NCI-H2171 (cell line): Measurements from ENCODE around the gene REPIN1.

Experiments
- DNase-seq: peaks from one replicate; lab custom pipeline; 2025; lab: John Stamatoyannopoulos, UW

REPIN1 gene

DNA sequence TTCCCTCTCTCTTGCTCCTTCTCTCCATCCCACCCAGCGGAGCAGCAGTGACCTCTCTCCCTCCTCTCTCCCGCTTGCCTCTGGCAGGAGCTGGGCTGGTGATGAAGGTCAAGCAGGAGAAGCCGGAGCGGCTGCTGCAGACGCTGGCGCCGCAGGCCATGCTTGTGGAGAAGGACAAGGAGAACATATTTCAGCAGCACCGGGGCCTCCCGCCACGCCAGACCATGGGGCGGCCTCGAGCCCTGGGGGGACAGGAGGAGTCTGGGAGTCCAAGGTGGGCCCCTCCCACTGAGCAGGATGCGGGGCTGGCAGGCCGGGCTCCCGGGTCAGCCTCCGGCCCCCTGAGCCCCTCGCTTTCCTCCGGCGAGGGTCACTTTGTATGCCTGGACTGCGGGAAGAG, 27.8 kb downstream of the REPIN1 start:
- DNase-seq, result no peak

DNA sequence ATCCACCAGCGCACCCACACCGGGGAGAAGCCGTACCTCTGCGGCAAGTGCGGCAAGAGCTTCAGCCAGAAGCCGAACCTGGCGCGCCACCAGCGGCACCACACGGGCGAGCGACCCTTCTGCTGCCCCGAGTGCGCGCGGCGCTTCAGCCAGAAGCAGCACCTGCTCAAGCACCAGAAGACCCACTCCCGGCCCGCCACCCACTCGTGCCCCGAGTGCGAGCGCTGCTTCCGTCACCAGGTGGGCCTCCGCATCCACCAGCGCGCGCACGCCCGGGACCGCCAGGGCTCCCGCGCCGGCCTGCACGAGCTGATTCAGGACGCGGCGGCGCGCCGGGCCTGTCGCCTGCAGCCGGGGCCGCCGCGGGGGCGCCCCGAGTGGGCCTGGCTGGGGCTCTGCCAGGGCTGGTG, 28.2 kb downstream of the REPIN1 start:
- no peak for DNase-seq

DNA sequence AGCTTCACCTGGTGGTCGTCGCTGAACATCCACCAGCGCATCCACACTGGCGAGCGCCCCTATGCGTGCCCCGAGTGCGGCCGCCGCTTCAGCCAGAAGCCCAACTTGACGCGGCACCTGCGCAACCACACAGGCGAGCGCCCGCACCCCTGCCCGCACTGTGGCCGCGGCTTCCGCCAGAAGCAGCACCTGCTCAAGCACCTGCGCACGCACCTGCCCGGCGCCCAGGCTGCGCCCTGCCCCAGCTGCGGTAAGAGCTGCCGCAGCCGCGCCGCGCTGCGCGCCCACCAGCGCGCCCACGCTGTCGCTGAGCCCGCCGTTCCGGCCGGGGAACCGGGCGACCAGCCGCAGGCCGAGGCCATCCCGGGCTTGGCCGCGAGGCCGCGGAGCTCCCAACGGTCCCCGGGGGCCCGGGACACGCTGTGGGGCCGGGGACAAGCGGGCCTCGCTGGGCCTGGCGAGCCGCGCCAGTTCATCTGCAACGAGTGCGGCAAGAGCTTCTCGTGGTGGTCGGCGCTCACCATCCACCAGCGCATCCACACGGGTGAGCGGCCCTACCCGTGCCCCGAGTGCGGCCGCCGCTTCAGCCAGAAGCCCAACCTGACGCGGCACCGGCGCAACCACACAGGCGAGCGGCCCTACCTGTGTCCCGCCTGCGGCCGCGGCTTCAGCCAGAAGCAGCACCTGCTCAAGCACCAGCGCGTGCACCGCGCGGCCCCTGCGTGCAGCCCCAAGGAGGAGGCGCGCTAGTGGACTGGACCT, 28.9 kb downstream of the REPIN1 start:
- no peak for DNase-seq

DNA sequence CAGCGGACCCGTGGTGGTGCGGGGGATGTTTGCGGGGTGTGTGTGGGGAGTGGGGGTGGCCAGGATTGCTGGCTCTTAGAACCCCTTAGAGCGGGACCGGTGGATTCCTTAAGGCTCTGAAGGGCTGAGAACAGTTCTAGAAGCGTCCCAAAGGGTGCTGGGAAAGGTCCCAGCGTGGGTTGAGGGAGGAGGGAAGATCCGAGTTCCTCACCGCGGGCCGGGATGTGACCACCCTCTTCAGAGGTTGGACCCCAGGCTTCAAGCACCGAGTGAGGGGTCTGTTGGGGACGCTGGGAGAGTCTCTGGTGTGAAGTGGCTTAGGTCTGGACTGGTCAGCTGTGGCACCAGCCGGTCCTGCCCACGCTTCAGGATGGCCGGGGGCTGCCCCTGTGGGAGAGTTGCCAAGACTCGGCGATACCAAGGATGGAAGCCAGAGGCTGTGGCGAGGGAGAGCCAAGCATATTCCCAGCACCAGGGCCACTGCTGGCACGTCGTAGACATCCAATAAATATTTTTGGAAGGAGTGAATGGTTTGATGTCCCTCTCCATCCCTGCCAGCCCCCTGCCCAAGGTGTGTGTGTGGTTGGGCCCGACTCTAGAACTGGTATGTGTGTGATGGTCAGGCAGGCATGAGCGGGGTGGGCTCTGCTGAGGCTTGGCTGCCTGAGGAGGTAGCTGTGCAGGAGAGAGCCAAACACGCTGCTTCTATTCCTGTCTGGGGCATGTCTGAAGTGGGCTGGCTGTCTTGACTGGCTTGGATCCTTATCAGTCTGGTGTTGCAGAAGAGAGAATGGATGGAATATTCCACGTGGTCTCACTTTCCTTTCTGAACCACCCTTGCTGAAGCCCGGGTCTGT, 29.7 kb downstream of the REPIN1 start:
- DNase-seq, result no peak

DNA sequence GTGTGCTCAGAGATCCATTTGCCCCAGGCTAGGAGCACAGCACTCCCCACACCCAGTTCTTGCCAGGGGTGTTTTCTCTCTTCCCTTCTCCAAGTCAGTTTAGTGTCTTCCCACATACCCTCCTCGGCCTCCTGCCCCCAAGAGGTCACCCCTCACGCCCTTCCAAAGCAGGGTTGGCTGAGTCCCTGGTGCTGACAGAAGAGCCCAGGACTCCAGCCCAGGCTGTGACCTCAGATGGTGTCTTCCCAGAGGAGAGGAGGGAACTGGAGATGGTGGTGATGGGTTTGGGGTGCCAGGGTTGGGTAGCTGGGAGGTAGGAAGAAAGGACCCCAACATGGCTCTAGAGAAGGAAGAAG, 30.3 kb downstream of the REPIN1 start:
- DNase-seq, result no peak

DNA sequence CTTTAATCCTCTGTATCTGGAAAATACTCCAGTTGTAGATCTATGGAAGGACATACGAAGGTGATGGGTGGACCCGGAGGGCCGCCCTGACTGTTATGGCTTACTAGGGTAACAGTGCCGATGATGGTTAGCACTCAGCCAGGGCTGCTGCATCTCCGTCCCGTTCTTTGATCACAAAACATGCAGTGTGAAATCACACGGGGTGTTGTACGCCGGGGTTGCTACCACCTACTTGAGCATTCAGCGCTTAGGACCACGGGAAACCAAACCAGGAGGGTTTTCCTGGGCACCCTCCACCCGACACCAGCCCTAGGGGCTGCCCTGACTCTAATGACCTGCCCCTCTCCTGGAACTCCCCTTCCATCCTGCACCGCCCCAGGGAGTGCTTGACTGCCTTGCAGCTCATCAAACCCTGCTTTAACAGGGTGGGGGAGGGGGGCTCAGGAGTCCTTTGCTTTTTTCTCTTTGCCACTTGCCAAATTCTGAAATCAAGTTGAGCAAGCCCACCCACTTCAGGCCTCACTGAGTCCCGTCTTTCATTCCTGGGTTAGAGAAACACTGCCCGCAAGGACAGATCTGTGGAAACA, 30.9 kb downstream of the REPIN1 start:
- DNase-seq, result no peak

DNA sequence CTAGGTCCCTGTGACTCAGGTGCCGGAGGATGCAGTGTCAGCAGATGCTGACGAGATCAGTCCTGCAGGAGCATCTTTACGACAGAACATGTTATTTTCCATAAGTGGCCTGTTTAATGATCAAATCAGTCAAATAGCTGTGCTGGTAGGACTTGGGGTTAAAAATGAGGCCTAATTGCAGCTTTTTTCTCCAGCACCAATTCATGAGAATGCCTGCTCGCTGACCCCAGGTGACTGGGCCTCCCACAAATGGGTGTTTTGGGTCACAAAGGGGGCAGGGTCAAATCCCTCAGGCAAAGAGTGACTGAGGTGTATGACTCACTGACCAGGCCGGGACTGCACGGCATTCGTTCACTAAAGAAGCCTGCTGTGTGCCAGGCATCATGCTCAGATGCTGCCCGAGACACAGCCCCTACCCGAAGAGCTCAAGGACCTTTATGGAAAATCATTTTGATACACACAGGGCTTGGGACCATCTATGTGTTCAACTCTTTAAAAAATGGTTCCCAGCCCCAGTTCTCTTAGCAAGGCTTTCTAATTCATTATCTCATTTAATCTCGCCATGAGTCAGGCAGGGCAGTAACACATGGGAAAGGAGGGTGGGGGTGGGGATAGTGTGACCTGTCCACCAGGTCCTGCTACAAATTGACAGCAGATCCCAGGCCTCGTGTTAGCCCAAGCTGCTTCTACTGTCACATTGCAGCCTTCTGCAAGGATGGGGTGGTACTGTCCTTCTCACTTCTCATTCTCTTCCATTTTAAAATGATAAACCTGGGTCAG, 31.6 kb downstream of the REPIN1 start:
- DNase-seq, result no peak

DNA sequence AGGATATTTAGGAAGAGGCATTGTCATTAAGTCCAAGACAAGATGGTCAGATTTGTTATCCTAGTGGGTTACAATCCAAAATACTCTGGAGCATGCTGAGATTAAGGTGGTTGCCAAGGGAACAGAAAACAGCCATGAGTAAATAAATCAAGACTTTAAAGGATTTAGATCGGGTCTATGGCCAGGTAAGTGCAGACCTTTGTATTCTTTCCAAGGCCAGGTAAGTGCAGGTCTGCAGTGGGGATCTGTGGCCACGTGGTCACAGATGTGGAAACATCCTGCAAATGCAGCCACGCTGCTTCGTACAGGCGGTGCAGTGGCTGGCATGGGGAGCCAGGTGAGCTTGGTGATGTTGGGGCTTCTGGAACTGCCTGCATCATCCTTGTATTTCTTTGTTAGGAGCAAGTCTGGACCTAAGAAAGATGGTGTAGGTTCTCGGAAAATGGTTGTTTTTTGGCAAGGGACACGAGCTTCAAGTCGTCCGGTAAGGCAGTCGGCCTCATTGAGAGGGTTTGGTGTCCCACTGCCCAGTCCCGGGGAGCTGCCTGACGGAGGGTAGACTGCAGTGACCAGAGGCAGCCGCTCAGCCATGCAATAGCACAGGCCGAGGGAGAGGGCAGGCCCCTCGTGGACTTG, 32.3 kb downstream of the REPIN1 start:
- DNase-seq, result no peak

DNA sequence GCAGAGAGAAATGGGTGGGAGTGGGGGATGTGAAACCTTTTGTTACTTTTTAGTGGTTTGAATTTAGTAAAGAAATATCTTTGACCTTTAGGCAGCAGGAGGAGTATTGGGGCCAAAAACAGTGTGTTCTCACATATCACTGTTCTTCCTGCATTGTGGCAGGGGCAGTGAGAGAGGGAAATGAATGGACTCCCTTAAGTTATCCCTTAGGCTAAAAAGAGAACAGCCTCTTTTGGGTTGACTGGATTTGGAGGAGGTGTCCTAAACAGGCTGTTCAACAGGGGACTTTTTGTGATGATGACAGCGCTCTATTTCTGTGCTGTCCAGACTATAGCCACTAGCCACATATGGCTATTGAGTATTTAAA, 32.8 kb downstream of the REPIN1 start:
- no peak for DNase-seq

DNA sequence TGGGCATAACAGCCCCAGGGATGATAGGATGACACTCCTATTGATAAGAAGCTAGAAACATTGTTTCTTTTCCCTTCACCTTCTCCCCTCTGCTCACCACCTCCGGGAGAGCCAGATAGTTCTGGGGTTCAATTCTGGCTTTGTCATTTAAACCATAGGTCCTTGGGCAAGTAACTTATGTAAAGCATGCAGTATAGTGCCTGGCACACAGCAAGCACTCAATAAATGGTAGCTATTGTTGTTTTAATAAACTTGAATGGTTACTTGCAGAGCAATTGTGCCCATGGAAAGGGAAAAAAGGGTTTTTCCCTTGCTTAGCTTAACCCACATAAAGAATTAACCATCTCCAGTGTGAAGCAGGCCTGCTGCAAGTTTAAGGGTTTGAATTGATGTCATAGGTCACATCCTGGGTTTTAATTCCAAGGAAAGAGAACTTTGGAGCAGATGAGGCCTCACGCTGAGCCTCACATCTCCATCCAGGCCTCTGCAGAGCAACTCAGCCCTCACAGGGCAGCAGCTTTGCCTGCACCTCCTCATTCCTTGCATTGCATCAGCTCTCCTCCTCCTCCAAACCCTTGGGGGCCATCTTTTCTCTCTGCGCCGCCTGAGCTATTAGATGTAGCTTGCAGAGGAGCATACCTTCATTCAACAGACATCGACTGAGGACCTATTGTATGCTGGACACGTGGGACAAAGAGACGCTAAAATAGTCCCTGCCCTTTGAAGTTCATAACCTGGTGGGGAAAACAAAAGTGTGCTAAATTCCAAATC, 33.4 kb downstream of the REPIN1 start:
- no peak for DNase-seq

DNA sequence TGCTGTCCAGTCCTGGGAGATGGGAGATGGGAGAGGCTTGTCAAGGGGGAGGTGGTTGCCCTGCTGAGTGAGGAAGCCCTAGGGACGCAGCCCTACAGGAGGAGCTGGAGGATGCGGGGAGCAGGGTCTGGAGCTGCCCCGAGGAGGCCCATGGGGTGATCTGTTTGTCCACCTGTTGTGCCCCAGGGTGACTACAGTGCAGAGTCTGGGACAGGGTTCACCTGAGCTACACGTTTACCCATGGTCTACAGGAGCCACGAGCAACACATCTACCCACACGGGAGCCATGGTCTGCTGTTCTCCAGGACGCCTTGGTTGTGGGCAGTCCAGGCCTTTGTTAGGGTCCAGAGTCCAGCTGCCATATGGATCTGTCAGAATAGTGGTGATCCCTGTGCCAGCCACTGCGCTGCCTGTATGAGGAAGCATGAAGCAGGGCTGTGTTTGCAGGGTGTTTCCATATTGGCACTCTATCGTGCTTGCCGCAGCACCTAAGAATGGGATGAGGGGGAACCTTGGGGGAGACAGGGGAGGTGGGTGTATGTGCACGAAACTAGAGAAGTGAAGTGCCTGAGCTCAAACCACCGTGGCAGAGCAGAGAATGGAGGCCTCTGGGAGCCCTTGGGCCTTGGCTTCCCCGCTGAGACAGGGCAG, 34.2 kb downstream of the REPIN1 start:
- no peak for DNase-seq

DNA sequence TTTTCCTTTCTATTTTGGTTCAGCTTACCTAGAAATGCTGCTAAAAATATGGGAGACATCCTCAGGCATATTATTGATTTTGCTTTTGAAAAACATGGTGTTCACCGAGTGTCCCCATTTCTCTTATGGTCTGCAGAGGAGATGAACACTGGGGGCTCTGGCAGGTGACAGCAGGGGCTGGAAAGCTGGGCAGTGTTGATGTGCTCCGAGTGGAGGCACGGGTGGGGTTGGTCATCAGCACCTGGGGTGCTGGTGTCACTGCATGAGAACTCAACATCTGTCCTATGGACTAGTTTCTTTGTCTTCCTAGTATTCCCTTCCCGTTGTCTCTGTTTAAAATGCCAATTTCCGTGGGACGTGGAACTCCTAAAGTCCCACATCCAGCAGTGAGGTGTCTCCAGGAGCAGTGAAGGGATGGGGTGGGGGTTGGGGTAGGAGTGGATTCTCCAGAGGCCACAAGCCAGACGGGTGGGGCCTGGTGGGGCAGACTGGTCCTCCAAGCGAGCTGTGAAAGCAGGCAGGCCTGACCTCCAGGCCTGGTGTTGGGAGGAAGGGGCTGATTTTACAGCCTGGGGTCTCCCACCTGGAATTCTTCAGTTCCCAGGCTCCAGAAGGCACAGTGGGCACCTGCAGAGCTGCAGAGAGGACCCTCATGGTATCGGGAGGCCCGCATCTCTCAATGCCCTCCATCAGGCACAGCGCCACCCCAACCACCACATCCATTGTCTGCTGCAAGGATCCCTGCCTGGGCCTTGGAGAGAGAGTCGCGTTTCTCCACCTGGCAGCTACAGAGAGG, 35.0 kb downstream of the REPIN1 start:
- DNase-seq, result no peak

DNA sequence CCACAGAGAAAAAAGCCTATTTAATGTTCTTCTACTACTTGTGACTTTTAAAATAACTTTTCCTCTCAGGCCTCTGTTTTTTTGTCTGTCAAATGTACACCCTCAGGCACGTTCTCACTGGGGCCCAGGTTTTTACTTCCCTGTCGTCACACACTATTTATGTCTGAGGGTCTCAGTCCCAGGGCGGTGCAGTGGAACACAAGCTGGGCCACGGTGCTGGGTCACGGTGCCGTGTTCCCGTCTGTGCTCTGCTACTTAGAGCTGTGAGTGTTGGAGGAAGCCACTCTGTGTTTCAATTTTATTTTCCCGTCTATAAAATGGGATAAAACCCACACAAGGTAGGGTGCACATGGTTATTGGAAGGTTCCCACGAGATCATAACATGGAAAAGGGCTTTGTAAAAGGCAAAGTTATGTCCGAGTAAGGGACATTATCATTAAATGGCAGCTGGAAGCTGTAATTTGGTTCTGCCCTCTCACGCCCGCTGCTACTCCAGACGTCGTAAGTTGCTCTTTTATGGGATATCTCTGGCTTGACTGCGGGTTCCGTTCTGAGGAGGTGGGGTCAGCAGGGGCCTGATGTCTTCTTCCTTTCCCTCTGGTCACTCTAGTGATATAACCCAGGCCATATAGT, 35.7 kb downstream of the REPIN1 start:
- DNase-seq, result no peak

DNA sequence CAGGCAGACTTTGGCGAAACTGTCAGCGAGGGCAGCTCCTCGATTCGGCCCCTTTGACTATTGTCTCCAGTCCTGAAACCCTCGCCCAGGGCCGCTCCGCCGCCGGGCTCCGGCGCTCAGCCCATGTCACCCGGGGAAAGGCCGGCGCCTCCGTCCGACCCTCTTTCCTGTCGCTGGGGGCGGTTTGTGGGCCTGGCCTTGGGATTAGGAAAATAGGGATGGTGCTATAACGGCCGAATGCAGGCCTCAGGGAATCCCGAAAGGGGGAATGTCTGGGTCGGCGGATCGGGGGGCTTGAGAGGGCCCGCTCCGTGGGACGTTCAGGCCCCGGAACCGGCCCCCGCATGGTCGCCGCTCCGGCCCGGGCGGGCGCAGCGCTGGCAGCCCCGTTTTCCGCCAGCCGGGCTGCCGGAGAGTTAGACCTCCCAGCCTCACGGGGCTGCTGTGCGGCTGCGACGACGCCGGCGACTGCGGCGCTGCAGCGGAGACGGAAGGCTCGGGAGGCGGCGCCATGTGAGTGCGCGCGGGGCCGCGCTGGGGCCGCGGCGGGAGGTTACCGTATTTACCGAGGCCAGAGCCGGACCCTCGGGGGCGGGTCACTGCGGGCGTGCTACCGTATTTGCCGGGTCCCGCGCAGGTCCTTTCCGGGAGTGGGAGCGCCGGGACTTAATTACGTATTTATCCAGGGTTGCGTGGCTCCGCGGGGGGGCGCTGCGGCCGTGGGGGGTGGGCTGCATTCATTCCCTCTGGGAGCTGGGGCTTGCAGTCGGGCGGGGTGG, 36.4 kb downstream of the REPIN1 start:
- peak; percentile 66 for DNase-seq

DNA sequence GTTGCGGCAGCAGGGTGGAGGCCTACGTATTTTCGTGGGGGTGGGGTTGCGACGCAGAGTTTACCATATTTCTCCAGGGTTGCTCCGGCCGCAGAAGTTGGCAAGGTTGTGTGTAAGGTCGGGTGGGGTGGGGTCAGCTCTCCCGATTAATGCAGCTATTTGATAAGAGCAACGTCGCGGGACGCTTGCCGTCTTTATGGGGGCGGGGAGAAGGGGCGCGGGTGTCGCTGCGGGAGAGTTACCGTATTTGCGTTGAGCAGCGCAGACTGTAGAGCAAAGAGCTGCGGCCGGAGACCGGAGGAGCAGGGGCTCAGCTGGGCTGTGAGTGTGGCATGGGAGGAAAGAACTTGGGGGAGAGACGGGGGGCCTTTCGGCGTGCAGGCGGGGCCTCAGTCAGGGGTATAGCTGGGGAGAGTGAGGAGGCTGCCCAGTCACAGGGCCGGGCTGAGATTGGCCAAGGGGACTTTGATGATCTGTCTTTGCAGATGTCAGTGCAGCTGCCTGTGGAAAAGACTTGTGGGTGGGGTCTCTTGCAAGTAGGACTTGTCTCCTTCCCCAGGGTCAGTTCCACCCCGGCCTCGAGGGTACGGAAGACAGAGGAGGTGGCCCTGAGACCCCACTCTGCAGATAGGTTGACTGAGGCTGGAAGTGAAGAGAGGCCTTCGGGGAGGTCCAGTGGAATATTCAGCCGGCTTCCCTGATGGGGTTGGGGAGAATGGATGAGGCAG, 37.1 kb downstream of the REPIN1 start:
- DNase-seq, result no peak

DNA sequence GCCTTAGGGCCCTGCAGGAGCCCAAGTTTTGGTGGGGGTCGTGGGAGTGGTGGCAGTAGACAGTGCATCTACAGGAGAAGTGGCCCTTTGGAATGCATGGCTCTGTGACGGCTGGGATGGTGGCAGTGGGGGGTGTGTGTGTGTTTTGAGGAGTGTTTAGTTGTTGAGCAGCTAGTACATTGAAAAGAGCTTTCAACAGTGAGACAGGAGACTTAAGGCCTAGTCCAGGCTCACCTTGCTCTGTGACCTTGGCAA, 37.6 kb downstream of the REPIN1 start:
- DNase-seq, result no peak

DNA sequence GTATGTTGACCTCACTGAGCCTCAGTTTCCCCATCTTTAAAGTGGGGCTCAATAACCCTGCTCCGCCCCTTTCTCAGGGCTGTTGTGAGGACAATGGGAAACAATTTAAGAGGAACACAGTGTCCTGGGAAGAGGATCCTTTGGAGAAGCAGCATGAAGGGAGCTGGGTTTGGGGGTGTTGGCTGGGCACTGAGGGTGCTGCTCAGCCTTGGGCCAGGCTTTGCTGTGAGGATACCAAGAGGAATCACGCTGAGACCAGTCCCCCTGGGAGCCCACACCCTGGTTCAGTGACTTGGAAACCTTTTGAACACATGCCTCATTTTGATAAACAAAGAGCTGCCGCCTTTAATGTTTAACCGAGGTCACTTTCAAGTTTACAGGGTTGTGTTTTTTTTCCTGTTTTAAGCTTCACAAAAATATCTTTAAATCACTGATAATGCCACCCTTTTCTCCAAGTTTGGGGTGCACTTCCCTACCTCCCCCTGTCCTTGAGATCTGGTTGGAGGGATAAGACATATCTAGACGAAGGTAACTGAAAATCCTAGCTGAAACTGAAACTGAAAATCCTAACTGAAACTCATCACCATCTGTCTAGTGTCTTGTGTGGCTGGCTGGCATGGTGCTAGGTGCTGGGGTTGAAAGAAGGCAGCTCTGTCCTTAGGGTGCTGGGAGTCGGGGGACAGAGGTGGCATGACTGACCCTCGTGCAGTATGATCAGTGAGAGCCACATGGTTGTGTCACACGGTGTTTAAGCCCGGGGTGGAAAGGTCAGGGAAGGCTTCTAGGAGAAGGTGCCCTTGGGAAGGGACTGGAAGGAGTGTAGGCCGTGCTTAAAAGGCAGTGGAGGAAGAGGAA, 38.2 kb downstream of the REPIN1 start:
- peak; percentile 20 for DNase-seq
